Measurements from ENCODE around the gene TMPRSS6.
A peak's percentile ranks its signal among the peaks of the same experiment; 100 is the strongest.

Gene TMPRSS6

DNA sequence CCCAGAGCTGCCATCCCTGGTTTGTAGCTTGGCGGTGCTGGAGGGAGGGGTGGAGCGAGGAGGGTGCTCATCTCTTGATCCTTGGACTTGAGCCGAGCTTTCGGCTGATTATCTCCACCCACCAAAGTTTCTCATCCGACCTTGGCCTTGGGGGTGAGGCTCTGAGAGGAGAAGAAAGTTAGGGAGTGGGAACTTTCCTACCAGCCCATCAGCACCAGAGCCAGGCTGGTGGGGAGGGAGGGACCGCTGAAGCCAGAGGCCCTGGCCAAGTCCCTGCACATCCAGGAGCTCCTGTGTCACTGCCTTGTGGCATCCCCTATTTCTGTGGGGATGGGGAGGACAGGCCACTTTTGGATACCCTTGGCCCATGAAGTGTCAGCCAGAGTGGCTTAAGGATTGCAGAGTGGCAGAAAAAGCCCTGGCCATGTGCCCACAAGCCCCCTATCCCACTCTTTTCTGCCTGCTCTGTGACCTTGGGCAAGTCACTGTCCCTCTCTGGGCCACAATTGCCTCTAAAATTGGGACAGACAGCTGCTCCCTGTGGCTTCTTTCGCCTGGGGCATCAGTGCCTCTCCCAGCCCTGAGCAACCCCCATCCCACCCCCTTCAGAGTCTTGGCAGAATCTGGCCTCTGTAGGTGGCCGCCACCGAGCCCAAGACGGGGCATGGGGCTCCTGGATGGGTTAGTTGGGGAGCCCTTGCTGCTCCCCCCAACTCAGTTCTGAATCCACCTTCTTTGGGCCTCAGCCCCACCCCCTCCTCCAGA is 47.7 kb downstream of the TMPRSS6 start:
- in situ Hi-C loops (cut with HindIII; ENCODE audit: low pct_ligation_motif_present, low pct_unique_long_range_greater_than_20kb, low sequenced_read_pairs): no loop called here
- DNase-seq: no peak

DNA sequence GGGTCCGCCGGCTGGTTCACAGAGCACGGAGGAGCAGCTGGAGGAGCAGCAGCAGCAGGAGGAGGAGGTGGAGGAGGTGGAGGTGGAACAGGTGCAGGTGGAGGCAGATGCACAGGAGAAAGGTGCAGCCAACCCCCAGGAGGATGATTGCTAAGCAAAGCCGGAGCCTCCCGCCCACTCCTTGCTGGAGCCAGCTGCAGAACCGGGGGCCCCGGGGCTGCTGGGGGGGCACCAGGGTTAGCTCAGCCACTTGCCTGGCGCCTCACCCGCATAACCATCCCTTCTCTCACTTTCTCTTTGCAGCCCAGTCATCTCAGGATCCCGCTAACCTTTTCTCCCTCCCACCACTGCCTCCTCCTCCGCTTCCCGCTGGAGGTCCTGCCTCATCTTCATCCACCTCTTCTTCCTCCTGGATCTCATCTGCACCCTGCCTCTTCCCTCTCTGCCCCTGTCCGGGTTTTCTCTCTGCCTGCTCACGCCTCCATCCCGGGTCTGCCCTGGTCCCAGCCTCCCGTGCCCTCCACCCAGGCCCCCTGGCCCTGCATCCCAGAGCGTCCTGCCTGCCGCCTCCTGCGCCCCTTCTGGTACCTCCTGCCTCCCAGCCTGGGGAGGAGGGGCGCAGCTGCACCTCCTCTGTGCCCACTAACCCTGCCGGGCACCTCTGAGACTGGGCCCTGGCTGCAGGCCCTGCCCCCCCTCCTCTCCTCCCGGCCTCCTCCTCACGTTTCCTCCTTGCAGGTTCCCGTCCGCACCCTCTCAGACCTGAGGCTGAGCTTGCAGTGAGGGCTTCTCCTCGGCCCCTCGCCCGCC is 48.5 kb downstream of the TMPRSS6 start:
- in situ Hi-C loops (cut with HindIII; ENCODE audit: low pct_ligation_motif_present, low pct_unique_long_range_greater_than_20kb, low sequenced_read_pairs): no loop called here
- no peak for DNase-seq

DNA sequence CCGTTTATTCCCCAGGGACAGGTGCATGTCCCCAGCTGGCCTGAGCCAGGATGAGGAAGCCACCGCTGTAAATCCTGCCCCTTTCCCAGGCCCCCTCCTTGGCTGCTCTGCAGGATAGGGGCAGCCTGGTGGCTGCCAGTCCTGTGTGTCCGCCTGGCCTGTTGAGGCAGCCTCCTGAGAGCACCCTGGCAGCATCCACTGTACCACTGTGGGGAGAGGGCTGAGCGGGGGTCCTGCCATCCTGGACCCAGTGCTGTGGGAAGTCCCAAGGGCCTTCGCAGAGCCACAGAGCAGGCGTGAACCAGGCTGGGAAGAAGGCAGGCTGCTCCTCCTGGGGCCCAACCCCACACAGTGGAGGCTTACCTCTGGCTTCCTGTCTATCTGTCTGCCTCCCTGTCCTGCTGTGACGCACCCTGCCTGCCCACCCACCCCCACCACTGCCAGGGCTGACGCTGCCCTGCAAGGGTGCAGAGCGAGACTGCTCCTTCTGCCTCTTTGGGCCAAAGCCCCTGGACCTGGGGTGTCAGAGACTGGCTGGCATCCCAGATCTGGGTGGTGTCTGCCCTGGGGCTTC is 49.5 kb downstream of the TMPRSS6 start:
- DNase-seq: no peak
- in situ Hi-C loops (cut with HindIII; ENCODE audit: low pct_ligation_motif_present, low pct_unique_long_range_greater_than_20kb, low sequenced_read_pairs): no loop called here

DNA sequence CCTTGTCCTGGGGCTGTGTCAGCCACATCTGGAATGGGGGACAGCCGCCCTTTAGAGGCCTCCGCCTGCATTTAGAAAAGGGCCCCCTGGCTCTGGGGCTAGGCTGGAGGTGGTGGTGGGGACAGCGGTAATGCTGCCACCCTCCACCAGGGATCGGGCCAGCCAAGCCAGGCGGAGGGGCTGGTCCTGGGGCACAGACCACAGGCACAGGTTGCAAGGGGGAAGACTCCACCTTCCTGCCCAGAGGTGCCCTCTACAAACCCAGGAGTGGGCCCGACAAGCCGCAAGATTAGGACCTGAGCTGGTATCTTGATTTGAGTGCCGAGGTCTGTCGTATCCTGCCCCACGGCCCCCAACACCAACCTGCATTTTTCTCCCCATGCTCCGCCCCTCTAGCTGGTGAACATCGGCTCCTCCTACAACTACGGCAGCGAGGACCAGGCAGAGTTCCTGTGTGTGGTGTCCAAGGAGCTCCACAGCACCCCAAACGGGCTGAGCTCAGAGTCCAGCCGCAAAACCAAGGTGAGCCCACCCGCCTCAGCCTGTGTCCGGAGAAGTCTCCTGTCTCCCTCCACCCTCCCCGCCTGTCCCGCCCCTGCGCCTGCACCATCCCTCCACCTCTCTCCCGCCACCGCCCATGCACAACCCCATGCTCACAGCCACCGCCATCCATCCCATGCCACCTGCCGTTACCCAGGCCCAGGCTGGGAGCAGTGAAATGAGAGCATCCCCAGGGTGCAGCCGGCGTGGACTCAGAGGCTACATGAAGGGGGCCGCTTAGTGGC is 50.4 kb downstream of the TMPRSS6 start:
- in situ Hi-C loops (cut with HindIII; ENCODE audit: low pct_ligation_motif_present, low pct_unique_long_range_greater_than_20kb, low sequenced_read_pairs): no loop called here

DNA sequence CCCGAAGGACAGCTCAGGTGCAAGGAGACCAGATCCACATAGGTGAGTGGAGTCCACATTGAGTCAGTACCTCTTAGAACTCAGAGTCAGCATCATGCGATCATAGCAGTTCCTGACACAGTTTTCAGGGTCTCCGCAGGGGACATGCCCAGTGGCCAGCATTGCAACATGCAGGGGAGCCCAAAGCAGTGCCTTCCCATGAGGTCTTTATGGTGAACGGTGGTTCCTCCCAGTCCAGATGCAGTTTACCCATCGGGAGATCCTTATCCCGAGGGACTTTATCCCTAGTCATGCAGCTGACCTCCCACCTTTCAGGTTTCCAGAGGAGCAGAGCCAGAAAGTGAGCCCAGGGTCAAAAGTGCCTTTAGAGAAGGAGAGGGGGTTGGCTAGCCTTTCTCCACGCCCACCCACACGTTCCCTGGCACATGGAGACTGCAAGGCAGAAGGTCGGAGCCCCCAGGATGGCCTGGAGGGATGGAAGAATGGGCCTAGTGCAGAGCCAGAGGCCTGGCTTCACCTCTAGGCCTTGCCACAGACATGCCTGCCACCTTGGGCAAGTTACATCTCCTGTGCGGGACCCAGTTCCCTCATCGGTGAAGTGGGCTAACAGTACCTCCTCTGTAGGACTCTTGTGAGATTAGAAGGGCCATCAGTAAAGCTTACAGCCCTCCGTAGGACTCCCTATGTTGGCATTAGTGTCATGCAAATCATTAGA is 51.6 kb downstream of the TMPRSS6 start:
- no peak for DNase-seq

More for the DNA sequence above, 50.4 kb downstream of the TMPRSS6 start:
- no peak for DNase-seq

DNA sequence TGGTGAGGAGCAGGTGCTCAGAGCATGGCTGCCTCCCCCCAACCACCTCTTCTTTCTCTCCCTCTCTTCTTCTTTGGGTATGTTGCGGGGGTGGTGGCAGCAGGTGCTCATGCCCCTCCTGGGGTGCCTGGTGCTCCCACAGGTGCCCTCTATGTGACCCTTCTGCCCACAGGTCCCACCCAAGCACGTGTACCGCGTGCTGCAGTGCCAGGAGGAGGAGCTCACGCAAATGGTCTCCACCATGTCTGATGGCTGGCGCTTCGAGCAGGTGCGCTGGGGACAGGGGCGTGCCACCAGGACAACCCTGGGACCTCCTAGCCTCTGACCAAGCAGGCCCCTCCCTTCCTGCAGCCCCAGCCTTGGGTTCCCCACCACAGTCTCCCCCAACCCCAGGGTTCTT is 52.3 kb downstream of the TMPRSS6 start:
- DNase-seq: no peak
- in situ Hi-C loops (cut with HindIII; ENCODE audit: low pct_ligation_motif_present, low pct_unique_long_range_greater_than_20kb, low sequenced_read_pairs): no loop called here

More for the DNA sequence above, 51.6 kb downstream of the TMPRSS6 start:
- in situ Hi-C loops (cut with HindIII; ENCODE audit: low pct_ligation_motif_present, low pct_unique_long_range_greater_than_20kb, low sequenced_read_pairs): no loop called here

DNA sequence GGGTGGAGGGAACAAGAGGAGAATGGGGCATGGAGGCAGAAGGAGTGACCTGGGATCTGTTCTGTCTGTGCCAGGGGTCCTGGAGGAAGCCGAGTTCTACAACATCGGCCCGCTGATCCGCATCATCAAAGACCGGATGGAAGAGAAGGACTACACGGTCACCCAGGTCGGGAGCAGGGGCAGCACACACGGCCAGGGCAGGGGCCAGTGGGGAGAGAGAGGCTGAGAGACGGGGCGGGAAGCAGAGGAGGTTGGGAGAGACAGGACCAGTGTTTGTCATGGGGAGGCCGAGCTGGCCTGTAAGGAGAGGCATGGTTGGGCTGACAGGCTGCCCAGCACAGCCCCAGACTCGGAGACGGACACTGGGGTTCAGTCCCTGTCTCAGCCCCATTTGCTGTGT is 53.3 kb downstream of the TMPRSS6 start:
- in situ Hi-C loops (cut with HindIII; ENCODE audit: low pct_ligation_motif_present, low pct_unique_long_range_greater_than_20kb, low sequenced_read_pairs): no loop called here
- no peak for DNase-seq

DNA sequence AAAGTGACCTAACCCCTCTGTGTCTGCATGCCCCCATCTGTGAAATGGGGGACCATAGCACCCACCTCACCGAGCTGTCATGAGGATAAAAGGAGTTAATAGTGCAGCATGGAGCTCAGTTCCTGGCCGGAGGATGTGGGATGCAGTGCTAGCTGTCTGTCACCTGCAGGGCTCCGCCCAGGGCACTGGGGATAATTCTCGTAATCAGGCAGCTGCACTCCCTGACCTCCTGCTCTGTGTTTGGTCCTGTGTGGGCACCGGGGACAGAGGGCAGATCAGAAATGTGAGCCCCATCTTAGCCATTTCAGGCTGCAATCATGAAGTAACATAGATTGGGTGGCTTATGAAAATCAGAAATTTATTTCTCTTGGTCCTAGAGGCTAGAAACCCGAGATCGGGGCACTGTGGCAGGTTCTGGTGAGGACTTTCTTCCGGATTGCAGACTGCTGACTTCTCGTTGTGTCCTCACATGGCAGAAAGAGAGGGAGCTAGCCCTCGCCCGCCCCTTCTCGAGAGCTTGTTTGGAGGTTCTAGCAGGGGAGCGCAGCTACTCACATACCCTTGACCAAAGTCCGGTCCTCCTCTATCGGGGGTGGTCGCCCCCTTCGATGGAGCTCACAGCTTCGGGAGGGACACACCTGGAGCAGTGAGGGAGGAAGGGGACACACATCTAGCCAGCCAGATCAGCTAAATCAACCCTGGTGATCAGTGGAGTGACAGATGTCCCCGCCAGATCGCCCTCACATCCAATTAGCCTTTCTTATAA is 54.7 kb downstream of the TMPRSS6 start:
- in situ Hi-C loops (cut with HindIII; ENCODE audit: low pct_ligation_motif_present, low pct_unique_long_range_greater_than_20kb, low sequenced_read_pairs): no loop called here
- DNase-seq: no peak

DNA sequence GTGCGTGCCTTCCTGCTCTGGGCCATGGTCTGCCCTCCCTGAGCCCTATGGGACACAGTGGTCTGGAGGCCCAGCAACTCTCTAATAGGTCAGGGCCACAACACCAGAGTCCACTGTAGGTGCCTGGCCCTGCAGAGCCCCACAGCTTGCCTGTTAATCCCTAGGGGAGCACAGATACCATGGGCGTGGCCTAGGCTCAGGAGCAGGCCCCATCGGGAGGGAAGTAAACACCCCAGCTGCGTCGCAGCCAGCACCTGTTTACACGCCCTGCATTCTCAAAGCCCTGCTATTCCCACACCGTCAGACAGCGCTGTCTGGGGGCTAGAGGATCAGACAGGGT is 55.5 kb downstream of the TMPRSS6 start:
- in situ Hi-C loops (cut with HindIII; ENCODE audit: low pct_ligation_motif_present, low pct_unique_long_range_greater_than_20kb, low sequenced_read_pairs): no loop called here
- DNase-seq: no peak

DNA sequence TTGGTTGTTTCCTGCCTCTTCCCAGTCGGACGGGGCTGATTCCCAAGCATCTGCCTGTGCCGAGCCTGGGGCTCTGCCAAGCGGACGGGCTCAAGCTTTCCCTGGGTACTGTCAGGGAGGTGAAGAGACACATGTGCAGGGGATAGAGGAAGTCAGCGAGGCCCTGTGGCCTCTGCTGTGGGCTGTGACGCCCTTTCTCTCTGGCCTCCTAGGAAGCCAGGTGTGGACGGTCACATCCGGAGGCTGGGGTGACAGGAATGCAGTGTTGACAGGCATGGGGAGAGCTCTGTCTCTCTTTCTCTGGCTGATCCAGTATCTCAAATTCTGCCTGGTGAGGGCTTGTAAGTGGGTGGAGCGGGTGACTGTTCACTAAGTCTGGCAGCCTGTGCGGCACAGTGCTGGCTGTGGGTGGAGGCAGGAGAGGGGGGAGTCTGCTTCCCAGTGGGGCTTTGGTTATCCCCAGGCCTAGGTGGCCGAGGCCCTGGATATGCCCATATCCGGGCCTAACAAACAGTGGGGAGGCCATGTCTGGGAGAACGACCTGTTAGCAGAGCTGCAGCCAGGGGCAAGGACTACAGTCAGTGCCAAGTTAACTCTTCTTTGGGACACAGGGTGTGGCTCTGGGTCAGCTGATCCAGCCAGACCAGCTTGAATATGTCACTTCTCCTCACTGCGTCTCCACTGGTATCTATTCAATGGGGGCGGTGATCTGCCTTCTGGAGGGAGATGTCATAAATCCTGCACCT is 56.0 kb downstream of the TMPRSS6 start:
- in situ Hi-C loops (cut with HindIII; ENCODE audit: low pct_ligation_motif_present, low pct_unique_long_range_greater_than_20kb, low sequenced_read_pairs): no loop called here
- DNase-seq: no peak

DNA sequence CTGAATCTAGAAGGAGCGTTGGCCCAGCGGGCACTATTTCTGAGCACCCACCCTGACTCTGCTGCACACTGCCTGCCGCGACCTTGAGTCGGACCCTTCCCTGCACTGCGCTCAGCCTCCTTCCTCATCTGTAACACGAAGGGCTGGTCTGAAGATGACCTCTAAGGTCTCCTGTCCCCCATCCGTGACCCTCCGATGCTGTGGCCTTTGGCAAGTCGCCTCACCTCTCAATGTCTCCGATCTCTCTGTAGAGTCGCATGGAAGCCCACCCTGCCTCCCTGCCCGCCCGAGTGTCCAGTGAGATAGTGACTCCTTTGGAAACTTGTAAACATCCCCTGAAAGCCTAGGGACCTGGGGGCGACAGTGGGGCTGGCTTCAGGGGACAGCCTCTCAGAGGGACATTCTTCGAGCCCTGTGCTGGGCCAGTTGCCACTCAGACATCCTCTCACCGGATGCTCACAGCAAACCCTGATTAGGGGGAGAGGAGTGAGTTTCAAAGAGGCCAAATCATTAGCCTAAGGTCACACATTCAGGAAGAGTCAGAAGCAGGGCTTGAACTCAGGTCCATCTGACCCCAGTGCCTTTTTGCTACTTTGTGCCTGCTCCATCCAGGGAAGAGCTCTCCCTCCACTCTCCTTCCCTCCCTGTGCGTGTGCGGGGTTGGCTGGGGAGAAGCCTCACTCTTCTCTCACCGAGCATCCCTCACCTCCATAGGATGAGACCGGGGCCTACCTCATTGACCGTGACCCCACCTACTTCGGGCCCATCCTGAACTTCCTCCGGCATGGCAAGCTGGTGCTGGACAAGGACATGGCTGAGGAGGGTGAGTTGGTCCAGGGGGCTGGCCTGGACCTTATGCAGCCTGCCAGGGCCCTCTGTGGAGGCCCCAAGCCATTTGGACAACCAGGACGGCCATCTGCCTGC is 56.9 kb downstream of the TMPRSS6 start:
- in situ Hi-C loops (cut with HindIII; ENCODE audit: low pct_ligation_motif_present, low pct_unique_long_range_greater_than_20kb, low sequenced_read_pairs): no loop called here
- DNase-seq: no peak

DNA sequence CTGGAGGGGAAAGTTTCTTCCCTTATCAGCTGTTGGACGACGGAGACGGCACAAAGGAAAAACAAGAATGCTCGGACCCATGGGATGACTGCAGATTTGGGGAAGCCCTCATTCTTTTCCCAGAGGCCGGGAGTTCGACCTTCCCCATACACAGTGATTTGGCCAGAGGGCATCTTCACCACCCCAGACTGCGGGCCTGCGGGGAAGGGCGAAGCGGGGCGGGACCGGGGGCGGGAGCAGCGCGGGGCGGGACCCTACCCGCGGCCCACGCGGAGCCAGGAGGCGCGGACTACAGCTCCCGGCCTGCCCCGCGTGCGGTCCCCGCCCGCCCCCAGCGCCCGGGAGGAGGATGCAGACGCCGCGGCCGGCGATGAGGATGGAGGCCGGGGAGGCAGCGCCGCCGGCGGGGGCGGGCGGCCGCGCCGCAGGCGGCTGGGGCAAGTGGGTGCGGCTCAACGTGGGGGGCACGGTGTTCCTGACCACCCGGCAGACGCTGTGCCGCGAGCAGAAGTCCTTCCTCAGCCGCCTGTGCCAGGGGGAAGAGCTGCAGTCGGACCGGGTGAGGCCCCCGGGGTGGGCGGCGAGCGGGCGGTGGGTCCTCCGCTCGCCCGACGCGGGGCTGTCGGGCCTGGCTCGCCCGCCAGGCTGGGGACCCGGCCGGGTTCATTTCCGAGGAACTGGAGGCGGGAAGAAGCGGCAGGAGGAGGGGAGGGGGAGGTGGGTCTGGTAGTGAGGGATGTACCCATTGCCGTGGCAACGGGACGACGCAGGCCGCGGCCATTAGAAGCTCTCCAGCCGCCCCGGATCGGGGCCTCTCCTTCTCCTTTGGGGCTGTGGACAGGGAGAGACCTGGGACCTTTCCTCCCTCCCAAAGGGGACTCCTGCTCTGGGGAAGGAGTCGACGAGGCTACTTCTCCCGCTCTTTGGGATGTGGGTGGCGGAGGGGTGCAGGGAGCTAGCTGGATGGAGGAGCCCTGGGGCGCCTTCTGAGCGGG is 57.8 kb downstream of the TMPRSS6 start, which contains the start of gene KCTD17:
Gene KCTD17 (plus strand): TSS at position 352 of the 995 bp plus-strand sequence. CDS start 19 bp downstream, at position 371.
- in situ Hi-C loops (cut with HindIII; ENCODE audit: low pct_ligation_motif_present, low pct_unique_long_range_greater_than_20kb, low sequenced_read_pairs): no loop called here
- peak; percentile 72 for DNase-seq

DNA sequence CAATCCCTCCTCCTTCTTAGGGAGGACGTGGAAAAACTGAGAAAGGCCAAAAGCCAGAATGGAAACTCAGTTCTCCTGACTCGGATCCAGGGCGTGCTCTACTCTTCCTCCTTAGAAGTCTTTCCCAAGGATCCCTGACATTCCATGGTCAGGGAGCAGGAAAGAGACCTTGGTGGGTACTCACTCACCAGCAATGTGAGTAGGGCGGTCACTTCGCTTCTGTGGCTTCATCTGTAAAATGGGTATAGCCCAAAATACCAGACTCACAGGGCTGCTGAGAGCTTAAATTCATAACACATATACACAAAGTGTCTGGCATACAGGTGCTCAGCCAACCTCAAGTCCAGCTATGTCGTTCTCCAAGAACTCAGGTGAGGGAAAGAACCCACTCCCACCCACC is 58.6 kb downstream of the TMPRSS6 start:
- no peak for DNase-seq
- in situ Hi-C loops (cut with HindIII; ENCODE audit: low pct_ligation_motif_present, low pct_unique_long_range_greater_than_20kb, low sequenced_read_pairs): no loop called here

DNA sequence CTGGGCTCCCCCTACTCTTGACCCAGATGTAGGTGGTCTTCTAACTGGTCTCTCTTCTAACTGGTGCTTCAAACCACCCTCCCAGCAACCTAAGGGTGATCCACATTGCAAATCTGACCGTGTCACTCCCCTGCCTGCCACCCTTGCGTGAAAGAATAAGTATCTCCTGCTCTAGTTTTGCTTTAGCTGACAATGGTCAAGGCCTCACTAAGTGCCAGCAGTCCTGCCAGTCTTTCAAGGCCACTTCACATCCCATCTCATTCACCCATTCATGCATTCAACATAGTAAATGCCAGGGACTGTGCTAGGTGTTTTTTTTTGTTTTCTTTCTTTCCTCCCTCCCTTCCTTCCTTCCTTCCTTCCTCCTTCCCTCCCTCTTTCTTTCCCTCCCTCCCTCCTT is 60.3 kb downstream of the TMPRSS6 start:
- DNase-seq: no peak
- in situ Hi-C loops (cut with HindIII; ENCODE audit: low pct_ligation_motif_present, low pct_unique_long_range_greater_than_20kb, low sequenced_read_pairs): no loop called here

DNA sequence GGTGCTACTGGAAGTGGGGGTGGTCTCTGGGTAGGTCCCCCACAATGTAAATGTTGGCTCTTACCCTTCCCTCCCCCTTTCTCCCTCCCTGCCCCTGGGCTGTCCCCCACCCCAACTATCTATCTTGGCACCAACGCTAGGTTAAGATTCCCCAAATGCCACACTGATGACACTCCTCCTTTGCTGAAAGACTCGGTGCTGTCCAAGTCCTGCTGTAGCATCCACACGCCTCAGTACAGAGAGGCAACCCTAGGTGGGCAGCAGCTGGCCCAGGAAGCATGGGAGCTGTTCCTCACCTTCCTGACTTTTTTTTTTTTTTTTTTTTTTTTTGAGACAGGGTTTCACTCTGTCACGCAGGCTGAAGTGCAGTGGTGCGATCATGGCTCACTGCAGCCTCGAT is 61.4 kb downstream of the TMPRSS6 start:
- in situ Hi-C loops (cut with HindIII; ENCODE audit: low pct_ligation_motif_present, low pct_unique_long_range_greater_than_20kb, low sequenced_read_pairs): no loop called here
- DNase-seq: no peak

All from ACHN (cell line).